Muscle of arm (tissue), 14 donors: Measurements from ENCODE around the gene EFR3B. TPM values are rescaled to one million over a fixed set of nuclear protein-coding genes. Genes with fewer than 3 reads are reported as not detected.
A peak's percentile ranks its signal among the peaks of the same experiment; 100 is the strongest.
"Not testable (repeated sequence)": the region's sequence is repeated elsewhere in the genome, so short reads cannot be mapped to it uniquely, and the experiment has no call there.

Experiments
- DNase-seq: peaks from one replicate; pipeline ENCODE4 v3.0.0-alpha.2; 2013
- long read RNA-seq, 11 donors: transcript quantifications; one replicate each; lab custom pipeline, GENCODE V29; 2026
- polyA plus RNA-seq, 12 donors: library from polyadenylated mRNA; unstranded; fragments of 120-200 nt; gene quantifications; one replicate each; pipeline ENCODE4 v1.2.1, GENCODE V29; 2013; ENCODE audit not compliant: insufficient read length in 12 of 12

Gene EFR3B, protein sequence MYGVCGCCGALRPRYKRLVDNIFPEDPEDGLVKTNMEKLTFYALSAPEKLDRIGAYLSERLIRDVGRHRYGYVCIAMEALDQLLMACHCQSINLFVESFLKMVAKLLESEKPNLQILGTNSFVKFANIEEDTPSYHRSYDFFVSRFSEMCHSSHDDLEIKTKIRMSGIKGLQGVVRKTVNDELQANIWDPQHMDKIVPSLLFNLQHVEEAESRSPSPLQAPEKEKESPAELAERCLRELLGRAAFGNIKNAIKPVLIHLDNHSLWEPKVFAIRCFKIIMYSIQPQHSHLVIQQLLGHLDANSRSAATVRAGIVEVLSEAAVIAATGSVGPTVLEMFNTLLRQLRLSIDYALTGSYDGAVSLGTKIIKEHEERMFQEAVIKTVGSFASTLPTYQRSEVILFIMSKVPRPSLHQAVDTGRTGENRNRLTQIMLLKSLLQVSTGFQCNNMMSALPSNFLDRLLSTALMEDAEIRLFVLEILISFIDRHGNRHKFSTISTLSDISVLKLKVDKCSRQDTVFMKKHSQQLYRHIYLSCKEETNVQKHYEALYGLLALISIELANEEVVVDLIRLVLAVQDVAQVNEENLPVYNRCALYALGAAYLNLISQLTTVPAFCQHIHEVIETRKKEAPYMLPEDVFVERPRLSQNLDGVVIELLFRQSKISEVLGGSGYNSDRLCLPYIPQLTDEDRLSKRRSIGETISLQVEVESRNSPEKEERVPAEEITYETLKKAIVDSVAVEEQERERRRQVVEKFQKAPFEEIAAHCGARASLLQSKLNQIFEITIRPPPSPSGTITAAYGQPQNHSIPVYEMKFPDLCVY
- 1 to 10 TPM in 11 of 12 donors, not detected in 1; 3.3 to 6.9 (median 5.9) TPM for polyA plus RNA-seq
- long read RNA-seq, donor 1, result 0 reads
- long read RNA-seq, donor 2, result 0 reads
- long read RNA-seq, donor 3, result 0 reads
- long read RNA-seq, donor 4, result 0 reads
- long read RNA-seq, donor 5, full-length matches to known transcripts, result 1 of 1 reads
- long read RNA-seq, donor 5, partial matches to known transcripts, result 0 of 1 reads
- long read RNA-seq, donor 5, other reads (novel, unspliced or antisense), result 0 of 1 reads
- long read RNA-seq, donor 6, result 0 reads
- long read RNA-seq, donor 7, result 0 reads
- long read RNA-seq, donor 8, result 0 reads
- long read RNA-seq, donor 9, result 0 reads
- long read RNA-seq, donor 10, result 0 reads
- long read RNA-seq, donor 11, result 0 reads

DNA sequence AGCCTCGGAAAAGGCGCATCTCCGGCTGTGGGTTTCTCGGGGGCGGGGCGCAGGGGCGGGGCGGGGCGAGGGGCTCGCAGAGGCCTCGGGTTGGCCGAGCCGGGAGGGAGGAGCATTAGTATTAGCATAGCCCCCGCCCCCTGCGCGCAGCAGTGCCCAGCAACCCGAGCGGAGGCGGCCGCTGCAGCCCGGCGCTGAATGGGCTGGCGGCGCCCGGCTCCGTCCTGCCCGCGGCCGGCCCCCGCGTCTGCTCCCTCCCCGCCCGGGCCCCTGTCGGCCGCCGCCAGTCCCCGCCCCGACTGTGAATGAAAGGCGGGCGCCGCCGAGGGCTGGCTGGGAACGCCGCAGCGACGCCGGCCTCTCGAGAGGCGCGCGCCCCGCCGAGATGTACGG lies at the start of gene EFR3B:
Gene EFR3B, plus strand, starts transcription at position 149 of the 393 bp plus-strand sequence. Its CDS starts 237 bp downstream, at position 386.
- DNase-seq, result peak; percentile 93

DNA sequence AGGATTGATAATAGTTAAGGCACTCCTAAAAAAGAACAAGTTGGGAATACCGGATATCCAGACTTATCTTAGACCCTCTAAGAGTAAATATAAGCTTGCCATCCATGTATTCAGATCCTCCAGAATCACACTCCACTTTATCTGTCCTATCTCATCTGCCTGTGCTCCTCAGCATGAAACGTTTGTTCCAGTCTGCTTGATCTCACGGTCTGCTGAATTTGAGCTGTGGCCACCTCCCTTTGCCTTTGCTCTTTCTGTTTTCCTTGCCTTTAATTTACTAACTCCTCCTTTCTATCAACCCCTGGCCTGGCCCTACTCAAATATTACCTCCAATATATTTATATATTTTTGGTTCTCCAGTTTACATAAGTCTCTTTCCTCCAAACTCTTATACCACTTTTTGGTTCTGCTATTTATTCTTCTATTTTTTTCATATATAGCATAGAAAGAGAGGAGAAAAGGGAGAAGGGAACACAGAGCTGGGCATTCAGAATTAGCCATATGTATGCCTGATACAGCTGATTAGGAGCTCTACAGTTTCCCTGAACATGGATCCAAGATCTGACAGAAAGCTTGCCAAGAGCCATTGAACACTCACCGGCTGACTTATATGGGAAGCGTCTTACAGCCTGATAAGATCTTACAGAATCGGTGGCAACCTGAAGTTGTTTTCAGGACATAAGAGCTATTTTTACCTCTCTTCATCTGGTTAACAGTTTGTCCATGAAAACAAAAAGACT lies 48.3 kb upstream of the EFR3B start:
- DNase-seq, result no peak

DNA sequence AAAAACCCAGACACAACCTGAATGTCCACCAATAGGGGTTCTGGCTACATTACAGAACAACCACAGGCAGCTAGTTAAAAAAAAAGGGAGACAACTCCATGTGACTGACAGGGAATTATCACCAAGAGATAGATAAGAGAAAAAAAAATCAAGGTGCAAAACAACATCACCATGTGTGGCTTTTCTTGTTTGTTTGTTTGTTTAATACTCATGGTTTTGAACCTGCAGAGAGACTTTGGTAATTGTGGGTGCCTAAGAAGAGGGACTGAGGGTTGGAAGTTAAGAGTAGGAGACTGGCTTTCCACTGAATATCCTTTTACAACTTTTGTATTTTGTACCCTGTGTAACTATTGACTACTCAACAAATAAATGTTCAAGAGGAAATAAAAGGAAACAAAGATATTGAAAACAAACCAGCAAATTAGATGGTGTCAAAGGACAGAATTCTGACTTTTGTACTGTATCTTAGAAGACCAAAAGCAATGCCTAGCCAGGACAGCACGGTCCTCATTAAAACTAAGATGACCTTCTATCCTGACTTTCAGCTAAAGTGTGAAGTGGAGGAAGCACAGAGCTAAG lies 47.6 kb upstream of the EFR3B start:
- DNase-seq, result no peak

DNA sequence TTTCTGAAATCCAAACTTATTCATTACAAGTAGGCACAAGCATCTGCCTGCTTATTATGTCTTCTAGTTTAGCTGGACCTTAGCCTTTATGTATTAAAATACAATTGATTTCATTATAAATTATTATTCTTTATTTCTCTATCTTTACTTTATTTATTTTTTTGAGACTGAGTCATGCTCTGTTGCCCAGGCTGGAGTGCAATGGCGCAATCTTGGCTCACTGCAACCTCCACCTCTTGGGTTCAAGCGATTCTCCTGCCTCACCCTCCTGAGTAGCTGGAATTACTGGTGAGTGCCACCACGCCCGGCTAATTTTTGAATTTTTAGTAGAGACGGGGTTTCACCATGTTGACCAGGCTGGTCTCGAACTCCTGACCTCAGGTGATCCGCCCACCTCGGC lies 42.8 kb upstream of the EFR3B start:
- DNase-seq, result not testable (repeated sequence)

DNA sequence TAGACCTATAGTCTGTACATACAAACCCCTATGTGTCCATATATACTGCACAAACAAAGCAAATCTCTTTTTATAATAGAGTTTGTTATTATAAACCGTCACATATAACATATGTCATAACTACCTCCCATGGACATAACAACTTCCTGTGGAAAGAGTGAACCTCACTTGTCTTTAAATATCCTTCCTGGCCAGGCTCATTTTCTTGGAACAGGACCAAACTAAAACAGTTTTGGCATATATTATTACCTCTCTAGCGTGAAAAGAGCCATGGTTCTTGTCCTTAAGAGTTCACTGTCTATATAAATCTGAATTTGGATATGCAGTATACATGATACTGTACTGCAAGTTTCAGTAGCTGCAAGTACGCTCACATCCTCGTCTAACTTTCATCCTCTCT lies 41.8 kb upstream of the EFR3B start:
- peak; percentile 36 for DNase-seq

DNA sequence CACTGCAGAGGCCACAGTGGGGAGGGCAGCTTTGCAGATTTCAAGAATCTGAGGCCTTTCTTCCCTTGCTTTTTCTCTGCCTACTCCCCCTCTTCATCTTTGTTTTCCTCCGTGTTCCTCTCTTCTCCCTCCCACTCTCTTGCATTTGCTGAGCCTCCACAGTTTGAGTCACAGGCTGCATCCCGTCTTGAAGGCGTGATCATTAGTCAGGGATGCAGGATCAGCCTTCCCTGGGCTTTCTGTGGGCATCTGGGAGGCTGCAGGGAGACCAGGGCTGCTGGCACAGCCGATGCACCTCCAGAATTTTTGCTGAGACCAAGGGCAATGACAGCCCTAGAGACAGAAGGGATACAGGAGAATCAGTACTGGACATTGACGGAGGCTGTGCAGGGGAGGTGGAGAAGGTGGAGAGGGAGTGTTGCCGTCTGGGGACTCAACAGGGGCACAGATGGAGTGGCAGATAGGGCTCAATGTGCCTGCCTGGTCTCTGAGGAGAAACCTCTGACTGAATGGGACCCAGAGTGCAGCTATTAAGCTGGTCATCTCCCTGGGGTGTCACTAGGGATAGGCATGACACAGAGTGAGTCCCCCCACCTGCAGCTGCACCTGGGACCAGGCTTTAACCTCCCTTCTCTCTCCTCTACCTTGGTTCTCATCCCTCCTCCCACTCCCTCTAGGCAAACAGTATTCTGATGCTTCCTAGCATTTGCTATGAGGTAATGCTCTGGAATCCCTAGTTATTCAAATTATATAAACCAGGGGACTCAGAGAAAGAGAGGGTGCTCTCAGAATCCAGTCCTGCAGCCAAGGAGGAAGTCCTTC lies 41.2 kb upstream of the EFR3B start:
- DNase-seq, result no peak

DNA sequence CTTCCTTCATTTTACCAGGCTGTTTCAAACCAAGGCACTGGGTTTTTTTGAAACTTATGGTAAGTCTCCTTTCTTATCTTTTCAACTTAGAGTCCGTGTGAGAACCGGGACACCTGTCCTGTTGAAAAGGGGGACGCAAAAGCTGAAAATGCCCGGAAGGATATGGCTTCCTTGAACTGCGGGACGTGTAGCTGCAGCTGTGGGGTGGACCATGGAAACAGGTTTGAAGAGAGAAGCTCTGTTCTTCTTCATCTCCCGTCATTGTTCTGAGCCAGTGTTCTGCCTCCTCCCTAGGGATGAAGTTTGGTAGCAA lies 40.6 kb upstream of the EFR3B start:
- DNase-seq, result no peak

DNA sequence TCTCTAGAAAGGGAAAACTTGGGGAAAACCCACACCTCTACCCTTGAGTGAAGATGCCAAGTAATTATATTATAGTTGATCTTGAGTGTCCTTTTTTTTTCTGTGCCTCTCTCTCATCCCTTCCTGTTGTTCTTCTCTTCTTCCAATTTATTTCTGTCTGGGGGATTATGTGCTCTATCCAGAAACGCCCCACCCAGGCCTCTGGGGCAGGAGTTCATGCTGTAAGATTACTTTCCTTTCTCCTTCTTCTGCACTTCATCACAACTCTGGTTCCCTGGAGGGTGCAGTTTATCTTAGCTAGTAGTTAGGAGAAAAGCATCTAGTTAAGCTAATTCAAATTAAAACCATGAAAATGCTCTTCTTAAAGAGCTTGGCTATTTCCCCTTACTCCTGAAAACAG lies 39.8 kb upstream of the EFR3B start:
- DNase-seq, result no peak

DNA sequence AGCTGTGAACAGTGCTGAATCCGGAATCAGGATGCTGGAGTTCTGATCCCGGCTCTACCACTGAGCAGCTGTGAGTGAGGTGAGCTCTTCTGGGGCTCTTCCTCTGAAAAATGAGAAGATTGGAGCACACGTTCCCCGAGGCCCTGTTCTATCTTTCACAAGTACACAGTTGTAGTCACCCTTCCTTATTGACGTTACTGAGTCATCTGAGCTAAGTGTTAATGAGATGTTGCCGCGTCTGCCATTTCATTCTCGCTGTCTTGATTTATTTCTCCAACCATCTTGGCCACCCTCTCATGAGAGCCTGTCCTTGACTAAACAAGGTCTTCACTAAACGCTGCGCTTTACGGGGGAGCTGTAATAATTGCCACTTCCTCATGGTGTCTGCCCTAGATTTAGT lies 31.9 kb upstream of the EFR3B start:
- DNase-seq, result no peak

DNA sequence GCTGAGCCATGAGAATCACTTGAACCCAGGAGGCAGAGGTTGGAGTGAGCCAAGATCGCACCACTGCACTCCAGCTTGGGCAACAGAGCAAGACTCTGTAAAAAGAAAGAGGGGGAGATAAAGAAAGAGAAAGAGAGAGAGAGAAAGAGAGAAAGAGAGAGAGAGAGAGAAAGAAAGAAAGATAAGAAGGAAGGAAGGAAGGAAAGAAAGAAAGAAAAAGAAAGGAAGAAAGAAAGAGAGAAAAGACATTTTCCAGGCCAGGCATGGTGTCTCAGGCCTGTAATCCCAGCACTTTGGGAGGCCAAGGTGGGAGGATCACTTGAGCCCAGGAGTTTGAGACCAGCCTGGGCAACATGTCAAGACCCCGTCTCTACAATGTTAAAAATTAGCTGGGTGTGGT lies 30.5 kb upstream of the EFR3B start:
- not testable (repeated sequence) for DNase-seq

DNA sequence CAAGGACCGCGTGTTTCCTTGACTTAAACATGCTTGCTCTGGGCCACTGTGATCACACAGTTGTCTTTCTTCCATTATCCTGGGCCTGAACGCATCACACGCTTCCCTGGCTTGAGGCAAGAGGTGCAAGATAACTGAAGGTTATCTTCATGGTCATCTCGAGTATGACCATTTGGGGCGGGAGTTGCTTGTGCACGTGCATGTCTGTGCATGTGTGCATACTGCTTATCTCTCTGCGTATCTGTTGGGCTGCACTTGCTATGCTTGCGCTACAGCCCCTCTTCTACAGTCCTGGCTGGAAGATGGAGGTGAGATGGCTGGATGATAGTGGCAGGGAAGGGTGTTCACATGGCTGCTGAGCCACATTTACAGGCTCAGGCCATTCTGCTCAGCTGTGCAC lies 27.2 kb upstream of the EFR3B start:
- no peak for DNase-seq

DNA sequence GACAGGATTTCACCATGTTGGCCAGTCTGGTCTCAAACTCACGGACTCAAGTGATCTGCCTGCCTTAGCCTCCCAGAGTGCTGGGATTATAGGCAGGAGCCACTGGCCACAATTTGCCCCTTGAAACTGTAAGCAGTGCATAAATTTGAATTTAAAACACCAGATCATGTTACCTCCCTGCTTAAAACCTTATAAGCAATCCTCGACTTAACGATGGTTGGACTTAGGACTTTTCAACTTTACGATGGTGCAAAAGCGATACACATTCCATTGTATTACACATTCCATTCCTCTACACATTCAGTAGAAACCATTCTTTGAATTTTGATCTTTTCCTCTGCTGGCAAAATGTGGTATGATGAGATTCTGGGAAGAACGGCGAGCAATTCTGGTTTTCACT lies 23.2 kb upstream of the EFR3B start:
- DNase-seq, result no peak

DNA sequence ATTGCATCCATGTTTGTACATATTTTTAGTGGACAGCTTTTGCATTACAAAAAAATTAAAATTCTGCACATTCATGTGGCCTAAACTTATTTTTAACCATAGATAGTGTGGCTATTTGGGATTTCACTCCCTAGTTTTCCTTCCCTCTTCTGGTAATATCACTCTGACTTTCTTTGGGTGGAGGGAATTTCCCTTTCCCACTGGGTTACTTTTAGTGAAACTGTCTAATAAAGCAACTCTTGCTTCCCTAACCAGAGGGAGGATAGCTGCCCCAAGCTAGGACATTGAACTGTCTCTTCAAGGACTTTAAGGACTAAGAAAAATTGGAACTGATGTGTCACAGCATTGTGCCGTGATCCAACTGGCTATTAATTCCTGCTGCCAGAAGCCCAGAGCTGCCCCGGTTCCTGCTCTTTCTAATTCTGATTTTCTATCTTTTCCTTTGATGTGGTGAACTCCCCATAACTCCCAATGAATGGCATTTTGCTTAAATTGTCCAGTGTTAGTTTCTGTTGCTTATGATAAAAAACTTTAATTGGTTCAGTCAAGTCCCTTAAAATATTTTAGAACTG lies 20.0 kb upstream of the EFR3B start:
- DNase-seq, result no peak

DNA sequence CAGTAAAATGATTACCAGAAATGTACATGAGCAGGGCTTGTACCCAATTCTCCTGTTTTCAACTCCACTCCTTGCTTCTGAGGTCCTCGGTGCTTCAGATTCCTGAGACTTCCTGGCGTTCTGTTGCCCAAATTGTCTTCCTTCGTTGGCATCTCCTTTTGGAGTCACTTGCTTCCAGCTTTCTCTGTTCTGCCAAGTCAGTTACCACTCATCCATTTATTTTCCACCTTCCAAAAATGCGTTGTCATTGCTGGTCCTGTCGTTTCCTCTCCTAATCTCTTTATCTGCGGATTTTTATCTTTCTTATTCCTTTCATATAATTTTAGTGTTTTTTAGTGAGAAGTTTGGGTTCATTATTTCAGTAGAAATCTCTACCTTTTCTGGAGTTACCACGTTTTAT lies 18.5 kb upstream of the EFR3B start:
- no peak for DNase-seq

DNA sequence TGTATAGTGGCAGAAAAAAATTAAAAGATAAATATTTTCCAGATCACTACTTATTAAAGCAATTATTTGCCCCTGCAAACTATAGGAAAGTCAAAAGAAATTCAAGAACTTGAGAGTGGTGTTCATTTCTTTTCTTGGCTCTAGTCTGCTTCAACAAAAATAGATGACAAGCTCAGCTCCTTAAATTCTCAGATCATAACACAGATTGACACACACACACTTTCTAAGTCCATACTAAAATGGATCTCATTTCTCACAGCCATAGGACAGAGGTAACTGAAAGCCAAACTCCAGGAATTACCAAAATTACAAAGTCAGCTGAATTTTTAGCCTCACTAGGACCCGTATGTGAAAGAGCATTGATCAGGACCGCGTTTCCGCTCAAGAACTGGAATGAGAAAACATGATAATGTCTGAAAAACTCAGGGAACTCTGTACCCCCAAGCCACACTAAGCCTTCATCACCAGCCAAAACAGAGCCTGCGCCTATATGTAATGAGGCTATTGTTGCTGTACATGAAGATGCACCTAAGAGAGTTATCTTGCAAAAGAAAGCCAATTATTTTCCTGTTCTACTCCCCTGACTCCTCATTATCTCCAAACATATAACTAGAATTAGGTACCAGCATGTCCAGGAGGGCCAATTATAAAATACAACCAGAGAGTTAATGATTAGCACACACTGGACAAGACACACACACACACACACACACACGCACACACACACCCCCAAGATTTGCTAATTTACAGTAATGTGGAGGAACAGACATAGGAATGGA lies 16.5 kb upstream of the EFR3B start:
- no peak for DNase-seq

DNA sequence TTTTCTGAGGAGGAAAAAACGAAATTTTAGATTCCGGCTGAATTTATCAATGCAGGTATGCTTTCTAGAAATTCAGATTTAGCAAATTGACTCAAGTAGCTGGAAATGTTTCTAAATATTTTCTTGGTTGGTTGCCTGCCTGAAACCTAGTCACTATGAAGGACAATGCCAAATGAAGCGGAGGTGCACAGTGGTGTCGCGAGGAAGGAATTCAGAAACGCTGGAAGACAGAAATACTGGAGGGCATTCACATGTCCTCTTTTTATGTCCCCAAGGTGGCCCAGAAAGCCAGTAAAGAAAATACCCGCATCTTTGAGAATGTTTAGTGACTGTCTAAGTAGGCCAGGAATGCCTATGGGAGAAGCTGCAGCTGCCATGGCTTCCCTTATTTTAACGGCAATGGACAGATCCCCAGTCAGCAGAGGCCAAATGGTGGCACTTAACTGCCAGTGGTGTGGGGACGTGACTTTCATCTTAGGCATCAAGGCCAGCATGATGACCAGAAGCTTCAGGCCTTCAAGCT lies 15.8 kb upstream of the EFR3B start:
- no peak for DNase-seq

DNA sequence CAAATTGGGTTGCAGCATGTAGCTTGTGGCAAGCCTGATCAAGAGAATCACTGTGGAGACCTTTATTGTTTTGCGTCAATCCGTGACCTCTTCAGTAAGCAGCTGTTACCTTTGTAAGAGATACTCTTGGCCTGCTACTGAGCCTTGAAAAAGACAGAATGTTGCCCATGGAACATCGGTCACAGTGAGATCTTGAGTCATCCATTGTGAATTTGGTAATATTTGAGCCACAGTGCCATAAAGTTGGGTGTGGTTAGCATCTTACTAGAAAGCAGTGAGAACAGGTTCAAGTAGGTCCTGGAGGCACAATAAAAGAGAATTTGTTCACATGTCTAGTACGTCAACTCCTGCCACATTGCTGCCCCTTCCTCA lies 12.7 kb upstream of the EFR3B start:
- DNase-seq, result no peak

DNA sequence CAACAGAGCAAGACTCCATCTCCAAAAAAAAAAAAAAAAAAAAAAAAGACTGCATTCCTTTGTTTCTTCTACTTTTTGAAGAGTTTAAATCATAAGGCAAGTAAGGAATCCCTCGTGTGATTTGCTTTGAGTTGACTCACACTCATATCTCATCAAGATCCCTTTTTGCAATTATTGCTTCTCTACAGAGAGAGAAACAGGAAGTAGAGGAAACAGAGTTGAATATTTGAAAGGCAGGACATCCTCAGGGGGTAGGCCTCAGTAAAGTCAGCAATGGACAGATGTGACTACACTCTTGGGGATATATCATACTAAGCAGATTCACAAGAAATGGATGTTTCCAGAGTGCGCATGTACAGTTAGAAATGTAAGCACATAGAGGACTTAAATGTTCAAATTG lies 11.2 kb upstream of the EFR3B start:
- DNase-seq, result no peak

DNA sequence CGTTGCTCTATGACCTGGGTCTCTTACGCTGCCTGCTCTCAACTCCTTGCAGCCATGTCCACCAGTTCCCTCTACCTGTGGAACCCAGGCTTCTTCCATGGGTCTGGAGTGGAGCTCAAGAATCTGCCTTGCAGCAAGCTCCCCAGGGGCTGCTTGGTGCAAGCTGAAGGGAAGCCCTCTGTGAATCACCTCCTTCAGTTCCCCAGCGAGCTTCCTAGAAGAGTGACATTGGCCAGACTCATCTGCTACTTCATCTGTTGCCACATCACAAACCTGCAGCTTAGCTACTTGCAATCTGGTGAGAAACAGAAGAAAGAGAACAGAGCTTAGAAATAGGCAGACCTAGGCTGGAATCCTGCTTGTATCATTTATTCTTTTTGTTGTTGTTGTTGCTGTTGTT lies 9.8 kb upstream of the EFR3B start:
- DNase-seq, result no peak
